ENCODE results near the gene SYT15. TPM values are rescaled to one million over a fixed set of nuclear protein-coding genes. Genes with fewer than 3 reads are reported as not detected.
A peak's percentile ranks its signal among the peaks of the same experiment; 100 is the strongest.
"Not testable (repeated sequence)": the region's sequence is repeated elsewhere in the genome, so short reads cannot be mapped to it uniquely, and the experiment has no call there.

The SYT15 gene
- polyA plus RNA-seq, 3 donors = 0.23 to 0.31 TPM; not detected in 1

DNA sequence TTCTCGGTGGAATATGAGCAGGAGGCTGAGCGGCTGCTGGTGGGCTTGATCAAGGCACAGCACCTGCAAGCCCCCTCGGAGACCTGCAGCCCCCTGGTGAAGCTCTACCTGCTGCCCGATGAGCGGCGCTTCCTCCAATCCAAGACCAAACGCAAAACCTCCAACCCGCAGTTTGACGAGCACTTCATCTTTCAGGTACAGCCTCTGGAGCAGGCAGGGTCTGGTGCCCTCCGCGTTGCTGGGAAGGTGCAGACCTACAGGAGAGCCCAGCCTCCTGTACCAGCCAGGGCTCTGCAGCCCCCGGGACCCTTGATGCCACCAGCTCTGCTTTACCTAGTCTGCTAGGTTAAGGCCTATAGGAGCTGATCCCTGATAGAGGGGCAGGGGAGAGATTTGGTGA, 3.1 kb downstream of the SYT15 start:
- H3K4me3 Mint-ChIP-seq; H3K27ac Mint-ChIP-seq; H3K4me1 ChIP-seq (ENCODE audit: control insufficient read depth in 1 of 2, insufficient read depth in 2 of 2, low read length in 2 of 2); H3K36me3 Mint-ChIP-seq; H3K4me1 Mint-ChIP-seq; H3K9me3 ChIP-seq (replicated peaks in 1 of 2; ENCODE audit: control insufficient read depth in 1 of 2, insufficient read depth in 1 of 2, low read length in 2 of 2); H3K79me2 ChIP-seq (ENCODE audit: insufficient read depth, low read length); H3K27me3 ChIP-seq (ENCODE audit: control insufficient read depth in 2 of 2, insufficient read depth in 2 of 2, low read length in 2 of 2); H3K27me3 Mint-ChIP-seq (ENCODE audit: low read depth in 3 of 3); DNase-seq; H3K36me3 ChIP-seq (replicated peaks in 1 of 2; ENCODE audit: control insufficient read depth in 1 of 2, insufficient read depth in 2 of 2, low read length in 2 of 2); H4K20me1 ChIP-seq (ENCODE audit: insufficient read depth, low read length); H3K4me3 ChIP-seq (replicated peaks in 1 of 3; ENCODE audit: low read depth in 2 of 3, low read length in 3 of 3); H3K4me2 ChIP-seq (replicated peaks; ENCODE audit: extremely low read depth, low read length, poor library complexity, severe bottlenecking); H2AFZ ChIP-seq (ENCODE audit: insufficient read depth, low read depth, low read length, poor library complexity, severe bottlenecking); H3K9me3 Mint-ChIP-seq; intact Hi-C loops (cut with micrococcal nuclease); H3K27ac ChIP-seq (ENCODE audit: low read depth in 1 of 2, low read length in 2 of 2); H3K9ac ChIP-seq (ENCODE audit: insufficient read depth, low read length, poor library complexity, severe bottlenecking): not testable (repeated sequence)
- no CpG with 5 or more reads among the region's 12 CpGs for WGBS (ENCODE audit: insufficient coverage)

DNA sequence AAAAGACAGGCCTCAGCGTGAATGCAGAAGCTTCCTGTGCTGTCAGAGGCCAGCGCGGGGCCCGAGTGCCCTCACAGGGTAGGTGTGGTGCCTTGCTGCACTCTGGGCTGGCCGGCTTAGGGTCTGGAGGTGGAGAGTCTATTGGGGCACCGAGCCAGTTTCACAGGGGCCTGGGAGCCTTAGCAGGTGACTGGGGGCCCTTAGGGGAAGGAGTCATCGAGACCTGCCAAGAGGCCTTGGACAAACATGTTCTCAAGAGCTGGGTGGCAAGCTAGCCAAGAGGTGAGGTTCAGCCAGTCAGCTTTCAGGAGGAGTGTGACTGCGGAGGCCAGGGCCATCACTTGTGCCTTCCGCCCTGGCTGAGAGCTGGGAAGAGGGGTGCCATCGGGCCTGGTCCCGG, 3.6 kb downstream of the SYT15 start:
- H3K27me3 ChIP-seq (ENCODE audit: control insufficient read depth in 2 of 2, insufficient read depth in 2 of 2, low read length in 2 of 2); H3K27ac Mint-ChIP-seq; H3K27ac ChIP-seq (ENCODE audit: low read depth in 1 of 2, low read length in 2 of 2); DNase-seq; H3K9me3 ChIP-seq (replicated peaks in 1 of 2; ENCODE audit: control insufficient read depth in 1 of 2, insufficient read depth in 1 of 2, low read length in 2 of 2); H2AFZ ChIP-seq (ENCODE audit: insufficient read depth, low read depth, low read length, poor library complexity, severe bottlenecking); H3K4me2 ChIP-seq (replicated peaks; ENCODE audit: extremely low read depth, low read length, poor library complexity, severe bottlenecking); H3K36me3 Mint-ChIP-seq; H3K9me3 Mint-ChIP-seq; H3K9ac ChIP-seq (ENCODE audit: insufficient read depth, low read length, poor library complexity, severe bottlenecking); H3K4me3 ChIP-seq (replicated peaks in 1 of 3; ENCODE audit: low read depth in 2 of 3, low read length in 3 of 3); H3K27me3 Mint-ChIP-seq (ENCODE audit: low read depth in 3 of 3); H3K36me3 ChIP-seq (replicated peaks in 1 of 2; ENCODE audit: control insufficient read depth in 1 of 2, insufficient read depth in 2 of 2, low read length in 2 of 2); intact Hi-C loops (cut with micrococcal nuclease); H3K4me1 ChIP-seq (ENCODE audit: control insufficient read depth in 1 of 2, insufficient read depth in 2 of 2, low read length in 2 of 2); H4K20me1 ChIP-seq (ENCODE audit: insufficient read depth, low read length); H3K4me1 Mint-ChIP-seq; H3K4me3 Mint-ChIP-seq; H3K79me2 ChIP-seq (ENCODE audit: insufficient read depth, low read length): not testable (repeated sequence)
- no CpG with 5 or more reads among the region's 11 CpGs for WGBS (ENCODE audit: insufficient coverage)

DNA sequence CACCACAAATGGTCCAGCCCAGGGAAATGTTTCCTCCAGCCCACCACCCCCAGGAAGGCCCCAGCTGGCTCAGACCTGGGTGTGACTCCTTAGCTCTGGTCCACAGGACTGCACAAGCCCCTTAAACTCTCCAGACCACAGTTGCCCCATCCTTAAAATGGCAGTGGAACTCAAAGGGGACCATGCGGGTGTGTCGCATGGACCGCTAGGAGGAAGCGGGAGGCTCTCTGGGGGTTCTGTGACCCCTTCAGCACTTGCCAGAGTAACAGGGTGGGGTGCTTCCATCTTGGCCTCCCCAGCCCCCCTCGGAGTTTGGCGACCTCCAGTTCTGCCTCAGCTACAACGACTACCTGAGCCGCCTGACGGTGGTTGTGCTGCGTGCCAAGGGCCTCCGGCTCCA, 5.3 kb downstream of the SYT15 start:
- intact Hi-C loops (cut with micrococcal nuclease); H3K4me2 ChIP-seq (replicated peaks; ENCODE audit: extremely low read depth, low read length, poor library complexity, severe bottlenecking); H3K27ac ChIP-seq (ENCODE audit: low read depth in 1 of 2, low read length in 2 of 2); H3K27me3 ChIP-seq (ENCODE audit: control insufficient read depth in 2 of 2, insufficient read depth in 2 of 2, low read length in 2 of 2); H4K20me1 ChIP-seq (ENCODE audit: insufficient read depth, low read length); H3K4me3 Mint-ChIP-seq; H3K36me3 ChIP-seq (replicated peaks in 1 of 2; ENCODE audit: control insufficient read depth in 1 of 2, insufficient read depth in 2 of 2, low read length in 2 of 2); H3K4me1 ChIP-seq (ENCODE audit: control insufficient read depth in 1 of 2, insufficient read depth in 2 of 2, low read length in 2 of 2); H3K79me2 ChIP-seq (ENCODE audit: insufficient read depth, low read length); H3K27ac Mint-ChIP-seq; H2AFZ ChIP-seq (ENCODE audit: insufficient read depth, low read depth, low read length, poor library complexity, severe bottlenecking); H3K9me3 ChIP-seq (replicated peaks in 1 of 2; ENCODE audit: control insufficient read depth in 1 of 2, insufficient read depth in 1 of 2, low read length in 2 of 2); H3K36me3 Mint-ChIP-seq; H3K27me3 Mint-ChIP-seq (ENCODE audit: low read depth in 3 of 3); H3K9ac ChIP-seq (ENCODE audit: insufficient read depth, low read length, poor library complexity, severe bottlenecking); H3K4me3 ChIP-seq (replicated peaks in 1 of 3; ENCODE audit: low read depth in 2 of 3, low read length in 3 of 3); H3K4me1 Mint-ChIP-seq; H3K9me3 Mint-ChIP-seq: not testable (repeated sequence)
- no CpG with 5 or more reads among the region's 11 CpGs for WGBS (ENCODE audit: insufficient coverage)
- peak in 1 of 3 donors; percentile 1 for DNase-seq

DNA sequence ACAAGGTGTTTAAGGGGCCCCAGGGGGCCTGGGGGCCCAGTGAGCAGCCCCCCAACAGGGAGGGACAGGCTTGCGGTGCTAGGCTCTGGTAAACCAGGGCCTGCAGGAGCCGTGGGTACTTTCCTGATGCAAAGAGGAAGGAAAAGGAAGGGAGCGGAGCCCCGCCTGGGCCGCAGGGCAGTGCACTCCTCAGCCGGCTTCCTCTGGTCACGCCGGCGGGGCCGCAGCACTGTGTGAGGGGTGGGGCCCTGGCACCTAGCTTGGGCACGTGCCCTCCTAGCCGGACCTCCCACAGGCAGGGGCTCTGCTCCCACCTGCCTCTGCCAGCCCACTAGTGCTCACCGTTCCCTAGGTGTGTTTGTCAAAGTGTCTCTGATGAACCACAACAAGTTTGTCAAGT, 6.3 kb downstream of the SYT15 start:
- H3K4me1 Mint-ChIP-seq; H3K27me3 ChIP-seq (ENCODE audit: control insufficient read depth in 2 of 2, insufficient read depth in 2 of 2, low read length in 2 of 2); H3K36me3 Mint-ChIP-seq; H3K79me2 ChIP-seq (ENCODE audit: insufficient read depth, low read length); H3K36me3 ChIP-seq (replicated peaks in 1 of 2; ENCODE audit: control insufficient read depth in 1 of 2, insufficient read depth in 2 of 2, low read length in 2 of 2); intact Hi-C loops (cut with micrococcal nuclease); H3K9me3 ChIP-seq (replicated peaks in 1 of 2; ENCODE audit: control insufficient read depth in 1 of 2, insufficient read depth in 1 of 2, low read length in 2 of 2); H3K9me3 Mint-ChIP-seq; H3K4me3 Mint-ChIP-seq; DNase-seq; H3K4me1 ChIP-seq (ENCODE audit: control insufficient read depth in 1 of 2, insufficient read depth in 2 of 2, low read length in 2 of 2); H3K27me3 Mint-ChIP-seq (ENCODE audit: low read depth in 3 of 3); H3K27ac Mint-ChIP-seq; H2AFZ ChIP-seq (ENCODE audit: insufficient read depth, low read depth, low read length, poor library complexity, severe bottlenecking); H3K4me3 ChIP-seq (replicated peaks in 1 of 3; ENCODE audit: low read depth in 2 of 3, low read length in 3 of 3); H3K9ac ChIP-seq (ENCODE audit: insufficient read depth, low read length, poor library complexity, severe bottlenecking); H3K27ac ChIP-seq (ENCODE audit: low read depth in 1 of 2, low read length in 2 of 2); H3K4me2 ChIP-seq (replicated peaks; ENCODE audit: extremely low read depth, low read length, poor library complexity, severe bottlenecking); H4K20me1 ChIP-seq (ENCODE audit: insufficient read depth, low read length): not testable (repeated sequence)
- no CpG with 5 or more reads among the region's 13 CpGs for WGBS (ENCODE audit: insufficient coverage)
